HG02884 (cell line): Measurements from ENCODE around the gene ERP44.
"Not testable (repeated sequence)": the region's sequence is repeated elsewhere in the genome, so short reads cannot be mapped to it uniquely, and the experiment has no call there.

Experiments used
- ATAC-seq: cut with Tn5 transposase; IDR thresholded peaks from one replicate; pipeline ENCODE4 v1.9.1; 2021; ENCODE audit warnings: mild to moderate bottlenecking, moderate library complexity; ENCODE audit not compliant: unreplicated experiment

Gene ERP44

GRCh38 chr9:100070104-100071041 is 28.4 kb downstream of the ERP44 start:
- ATAC-seq: no peak

DNA sequence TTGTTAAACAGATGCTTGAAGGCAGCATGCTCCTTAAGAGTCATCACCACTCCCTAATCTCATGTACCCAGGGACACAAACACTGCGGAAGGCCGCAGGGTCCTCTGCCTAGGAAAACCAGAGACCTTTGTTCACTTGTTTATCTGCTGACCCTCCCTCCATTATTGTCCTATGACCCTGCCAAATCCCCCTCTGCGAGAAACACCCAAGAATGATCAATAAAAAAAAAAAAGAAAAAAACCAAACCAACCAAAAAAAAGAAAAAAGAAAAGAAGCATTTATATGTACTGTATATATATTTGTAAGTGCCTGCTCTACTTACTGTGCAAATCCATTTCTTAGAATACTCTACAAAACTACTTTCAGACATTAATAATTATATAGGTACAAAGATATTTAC is 29.7 kb downstream of the ERP44 start:
- ATAC-seq: not testable (repeated sequence)

DNA sequence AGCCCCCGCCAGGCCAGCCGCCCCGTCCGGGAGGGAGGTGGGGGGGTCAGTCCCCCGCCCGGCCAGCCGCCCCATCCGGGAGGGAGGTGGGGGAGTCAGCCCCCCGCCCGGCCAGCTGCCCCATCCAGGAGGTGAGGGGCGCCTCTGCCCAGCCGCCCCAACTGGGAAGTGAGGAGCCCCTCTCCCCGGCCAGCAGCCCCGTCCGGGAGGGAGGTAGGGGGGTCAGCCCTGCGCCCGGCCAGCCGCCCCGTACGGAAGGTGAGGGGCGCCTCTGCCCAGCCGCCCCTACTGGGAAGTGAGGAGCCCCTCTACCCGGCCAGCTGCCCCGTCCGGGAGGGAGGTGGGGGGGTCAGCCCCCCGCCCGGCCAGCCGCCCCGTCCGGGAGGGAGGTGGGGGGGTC is 30.8 kb downstream of the ERP44 start:
- ATAC-seq: not testable (repeated sequence)

GRCh38 chr9:100066539-100066938 is 32.3 kb downstream of the ERP44 start:
- peak; percentile 66 for ATAC-seq

- ATAC-seq: no peak
Observed at GRCh38 chr9:100064872-100065581, 33.8 kb downstream of the ERP44 start.

DNA sequence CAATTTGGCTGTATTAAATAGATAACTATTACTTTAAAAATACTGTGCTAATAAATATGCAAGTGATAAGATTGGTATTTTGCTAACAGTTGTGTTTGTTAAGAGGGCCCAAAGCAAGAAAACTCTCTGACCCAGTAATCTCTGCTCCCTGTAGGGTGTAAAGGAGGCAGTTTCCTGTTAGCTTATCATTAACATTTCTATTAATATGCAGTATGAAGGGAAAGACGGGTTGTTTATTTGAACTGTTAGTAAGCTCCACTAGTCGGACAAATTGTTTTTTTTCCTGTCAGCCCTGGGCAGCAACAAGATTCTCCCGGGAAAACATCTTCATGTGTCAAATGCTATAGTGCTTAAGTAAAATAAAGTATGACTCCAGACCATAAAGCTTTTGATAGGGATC is 35.6 kb downstream of the ERP44 start:
- ATAC-seq: no peak

DNA sequence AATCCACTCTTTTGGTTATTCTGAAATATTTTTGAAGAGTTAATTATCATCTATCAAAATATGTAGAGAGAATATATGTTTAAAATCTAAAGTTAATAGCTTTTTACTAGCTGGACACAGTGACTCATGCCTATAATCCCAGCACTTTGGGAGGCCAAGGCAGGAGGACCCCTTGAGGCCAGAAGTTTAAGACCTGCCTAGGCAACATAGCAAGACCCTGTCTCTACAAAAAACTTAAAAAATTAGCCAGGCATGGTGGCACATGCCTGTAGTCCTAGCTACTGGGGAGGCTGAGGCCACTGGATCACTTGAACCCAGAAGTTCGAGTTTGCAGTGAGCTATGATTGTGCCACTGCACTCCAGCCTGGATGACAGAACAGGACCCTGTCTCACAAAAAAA is 36.1 kb downstream of the ERP44 start:
- ATAC-seq: not testable (repeated sequence)

- ATAC-seq: peak; percentile 90
Observed at GRCh38 chr9:100058699-100059579, 39.9 kb downstream of the ERP44 start.

GRCh38 chr9:100057624-100058023 is 41.2 kb downstream of the ERP44 start:
- no peak for ATAC-seq

- ATAC-seq: no peak
Observed at GRCh38 chr9:100056561-100056960, 42.2 kb downstream of the ERP44 start.

DNA sequence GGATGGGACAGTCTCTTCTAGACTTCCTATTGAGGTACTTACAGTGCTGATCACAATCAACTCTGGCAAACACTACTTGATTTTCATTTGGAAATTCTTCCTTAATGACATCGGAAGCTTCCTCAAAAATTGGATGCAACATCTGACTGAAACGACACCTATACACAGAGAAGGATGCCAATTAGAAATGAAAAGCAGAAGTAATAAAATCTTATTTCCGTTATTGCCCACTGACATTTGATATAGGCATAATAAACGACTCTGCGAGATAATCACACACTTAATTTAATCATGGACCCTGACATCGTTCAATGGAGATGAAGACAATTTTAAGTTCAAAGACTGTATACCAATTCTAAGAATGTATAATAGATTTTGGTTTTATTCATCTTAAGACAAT is 46.4 kb downstream of the ERP44 start:
- ATAC-seq: no peak

GRCh38 chr9:100049551-100049950 is 49.2 kb downstream of the ERP44 start:
- no peak for ATAC-seq

- no peak for ATAC-seq
Observed at GRCh38 chr9:100038472-100038871, 60.3 kb downstream of the ERP44 start.

GRCh38 chr9:100033877-100034551 is 64.8 kb downstream of the ERP44 start:
- ATAC-seq: no peak

GRCh38 chr9:100030548-100030947 is 68.3 kb downstream of the ERP44 start:
- ATAC-seq: peak; percentile 52

GRCh38 chr9:100029251-100029650 is 69.5 kb downstream of the ERP44 start:
- ATAC-seq: no peak

- ATAC-seq: peak; percentile 82
Observed at GRCh38 chr9:100028201-100028784, 70.5 kb downstream of the ERP44 start.

DNA sequence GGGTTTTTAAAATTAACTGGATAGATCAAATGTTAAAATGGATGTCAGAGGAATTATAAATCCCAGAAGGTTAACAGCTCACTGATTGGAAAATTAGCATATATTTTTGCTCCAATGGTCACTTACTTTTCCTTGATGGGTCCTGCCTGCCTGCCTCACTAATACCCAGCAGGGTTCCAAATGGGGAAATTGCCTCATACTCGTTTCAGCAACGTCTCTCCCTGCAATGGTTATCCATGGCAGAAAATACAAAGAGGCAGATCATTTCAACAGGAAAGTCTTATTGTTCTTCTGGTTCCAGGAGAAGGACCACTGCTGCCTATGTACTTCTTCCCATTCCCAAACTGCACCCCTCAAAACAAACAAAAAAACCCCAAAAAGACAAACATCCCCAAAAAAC is 71.3 kb downstream of the ERP44 start:
- ATAC-seq: no peak

GRCh38 chr9:100021931-100022330 is 76.9 kb downstream of the ERP44 start:
- no peak for ATAC-seq

GRCh38 chr9:100020121-100020795 is 78.5 kb downstream of the ERP44 start:
- no peak for ATAC-seq
